Measurements from ENCODE around the gene SMAD2.
"Not testable (repeated sequence)": the region's sequence is repeated elsewhere in the genome, so short reads cannot be mapped to it uniquely, and the experiment has no call there.

The SMAD2 gene

GRCh38 chr18:47930199-47930930, at the start of gene SMAD2:
SMAD2 (minus strand) TSS chr18:47930659; CDS start chr18:47896756, 33,903 bp downstream.
- peak; percentile 83 for DNase-seq

GRCh38 chr18:47979611-47980200, 49.2 kb upstream of the SMAD2 start:
- no peak for DNase-seq

- no peak for DNase-seq
Observed at GRCh38 chr18:47978603-47979002, 48.1 kb upstream of the SMAD2 start.

- no peak for DNase-seq
Observed at GRCh38 chr18:47978141-47978540, 47.7 kb upstream of the SMAD2 start.

- DNase-seq, result no peak
Observed at GRCh38 chr18:47975701-47976100, 45.2 kb upstream of the SMAD2 start.

- DNase-seq, result no peak
Observed at GRCh38 chr18:47975105-47975504, 44.6 kb upstream of the SMAD2 start.

GRCh38 chr18:47970664-47971531, 40.4 kb upstream of the SMAD2 start:
- no peak for DNase-seq

DNA sequence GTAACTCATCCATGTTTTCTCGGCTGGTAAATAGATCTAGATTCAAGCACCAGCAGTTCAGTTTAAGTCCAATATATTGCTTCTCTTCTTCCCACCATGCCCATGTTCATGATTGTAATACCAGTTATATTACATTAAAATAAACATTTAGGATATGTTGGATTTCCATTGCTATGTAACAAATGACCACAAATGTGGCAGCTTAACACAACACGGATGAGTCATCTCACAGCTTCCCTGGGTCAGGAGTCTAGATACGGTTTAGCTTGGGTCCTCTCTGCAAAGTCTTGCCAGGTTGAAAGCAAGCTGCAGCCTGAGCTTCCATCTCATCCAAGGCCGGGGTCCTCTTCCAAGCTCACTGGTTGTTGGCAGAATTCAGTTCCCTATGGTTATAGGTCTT, 39.4 kb upstream of the SMAD2 start:
- DNase-seq, result no peak

DNA sequence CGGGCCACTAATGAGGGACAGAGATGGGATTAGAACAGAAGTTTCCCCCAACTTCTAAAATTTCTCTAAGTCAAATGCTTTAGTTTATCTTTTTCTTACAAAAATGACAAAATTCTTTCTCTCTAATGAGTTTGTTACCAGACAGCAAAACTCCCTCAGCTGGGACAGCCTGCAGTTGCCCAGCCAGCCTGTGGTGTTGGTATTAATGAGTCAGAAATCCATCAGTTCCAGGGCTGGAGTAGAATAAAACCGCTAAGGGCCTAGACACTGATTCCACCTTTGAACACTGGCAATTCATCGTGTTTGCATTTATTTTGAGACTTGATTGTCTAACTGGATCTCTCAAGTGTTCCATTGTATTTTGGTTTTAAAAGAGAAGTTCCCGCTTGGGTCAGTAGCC, 38.3 kb upstream of the SMAD2 start:
- DNase-seq, result no peak

DNA sequence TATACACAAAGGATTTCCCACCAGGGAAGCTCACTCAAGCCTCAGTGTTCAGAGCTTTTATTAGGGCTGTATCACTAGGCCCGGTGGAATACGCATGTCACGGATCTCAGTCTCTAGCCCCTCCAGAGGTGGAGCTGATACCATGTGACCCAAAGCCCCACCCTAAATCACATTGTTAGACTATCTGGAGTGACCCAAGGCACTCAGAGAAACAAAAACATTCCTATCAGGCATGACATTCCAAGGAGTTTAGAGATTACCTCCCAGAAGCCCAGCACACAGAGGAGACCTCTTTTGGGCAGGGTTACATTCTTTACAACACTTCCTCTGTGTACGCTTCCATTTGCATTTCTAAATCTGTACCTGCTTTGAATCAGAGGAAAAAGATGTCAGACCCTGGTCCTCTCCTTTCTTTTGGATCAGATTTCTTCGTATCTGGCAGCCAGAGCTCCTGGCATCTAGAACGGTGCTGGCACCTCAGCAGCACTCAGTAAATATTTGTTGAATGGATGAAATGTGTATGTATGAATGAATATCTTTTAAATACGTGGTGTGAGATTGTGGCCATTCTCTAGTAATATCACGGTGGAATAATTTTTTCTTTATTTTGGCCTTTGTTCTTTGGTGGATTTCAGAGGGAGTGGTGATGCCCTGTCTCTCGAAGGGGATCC, 37.7 kb upstream of the SMAD2 start:
- DNase-seq, result no peak

DNA sequence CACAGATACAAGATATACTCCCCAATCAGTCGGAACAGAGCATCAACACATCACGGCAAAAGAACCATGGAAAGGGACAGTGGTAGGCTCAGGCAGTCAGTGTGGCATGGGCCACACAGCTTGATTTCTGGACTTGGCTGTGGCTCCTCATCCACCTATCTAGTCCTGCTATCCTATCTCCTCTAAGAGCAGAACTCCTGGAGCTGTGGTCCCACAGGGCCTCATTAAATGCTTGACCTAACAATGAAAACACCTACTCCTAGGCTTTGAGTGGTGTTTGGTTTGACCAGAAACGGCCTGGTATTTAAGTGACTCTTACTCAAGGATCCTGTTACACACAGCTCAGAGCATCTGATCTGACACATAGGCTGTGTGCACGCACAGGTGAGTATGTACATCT, 33.6 kb upstream of the SMAD2 start:
- no peak for DNase-seq

DNA sequence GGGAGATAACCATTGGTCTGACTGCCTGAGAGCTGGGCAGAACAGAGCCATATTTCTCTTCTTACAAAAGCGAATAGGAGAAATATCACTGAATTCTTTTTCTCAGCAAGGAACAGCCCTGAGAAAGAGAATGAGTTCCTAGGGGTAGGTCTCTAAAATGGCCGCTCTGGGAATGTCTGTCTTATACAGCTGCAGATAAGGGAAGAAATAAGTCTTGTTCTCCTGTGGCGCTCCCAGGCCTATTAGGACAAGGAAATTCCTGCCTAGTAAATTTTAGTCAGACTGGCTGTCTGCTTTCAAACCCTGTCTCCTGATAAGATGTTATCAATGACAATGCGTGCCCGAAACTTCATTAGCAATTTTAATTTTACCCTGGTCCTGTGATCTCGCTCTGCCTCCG, 30.5 kb upstream of the SMAD2 start:
- not testable (repeated sequence) for DNase-seq

- DNase-seq, result peak; percentile 30
Observed at GRCh38 chr18:47953471-47953931, 23.0 kb upstream of the SMAD2 start.

DNA sequence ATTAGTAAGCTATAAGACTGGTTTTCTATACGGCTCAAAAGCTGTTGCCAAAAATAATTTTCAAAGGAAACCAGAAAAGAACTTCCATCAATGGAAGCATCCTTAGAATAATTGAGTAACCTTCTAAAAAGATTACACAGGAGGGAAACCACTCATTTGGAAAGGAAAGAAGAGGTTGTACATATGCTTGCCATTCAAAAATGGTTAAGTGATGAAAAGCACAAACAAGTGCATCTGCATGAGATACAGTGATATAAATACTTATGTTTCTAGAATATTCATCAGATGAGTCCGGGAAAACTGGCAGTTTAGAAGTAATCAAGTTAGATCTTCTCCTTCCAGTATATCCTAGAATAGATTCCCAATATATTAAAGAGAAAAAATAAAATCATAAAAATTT, 20.1 kb upstream of the SMAD2 start:
- DNase-seq, result no peak

GRCh38 chr18:47949202-47949601, 18.7 kb upstream of the SMAD2 start:
- DNase-seq, result no peak

GRCh38 chr18:47946889-47947288, 16.4 kb upstream of the SMAD2 start:
- DNase-seq, result no peak

GRCh38 chr18:47944972-47945852, 14.8 kb upstream of the SMAD2 start:
- DNase-seq, result no peak

DNA sequence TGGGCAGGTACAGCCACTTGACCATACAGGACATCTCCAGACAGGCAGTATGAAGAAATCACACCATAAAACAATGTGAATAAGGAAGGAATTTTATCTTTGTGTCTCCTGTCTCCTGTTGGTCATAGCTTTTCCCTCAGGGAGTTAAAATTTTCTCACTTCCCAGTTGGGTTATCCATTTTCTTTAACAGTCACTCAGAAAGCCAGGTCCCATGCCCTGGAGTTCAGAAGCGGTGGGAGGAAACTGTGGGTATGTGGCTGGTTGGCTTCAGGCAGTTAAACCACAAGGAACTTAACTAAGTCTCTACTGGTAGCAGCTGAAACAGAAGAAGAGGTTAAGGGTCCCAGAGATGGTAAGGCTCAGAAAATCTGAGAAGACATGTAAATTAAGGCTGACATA, 6.5 kb upstream of the SMAD2 start:
- DNase-seq, result no peak

DNA sequence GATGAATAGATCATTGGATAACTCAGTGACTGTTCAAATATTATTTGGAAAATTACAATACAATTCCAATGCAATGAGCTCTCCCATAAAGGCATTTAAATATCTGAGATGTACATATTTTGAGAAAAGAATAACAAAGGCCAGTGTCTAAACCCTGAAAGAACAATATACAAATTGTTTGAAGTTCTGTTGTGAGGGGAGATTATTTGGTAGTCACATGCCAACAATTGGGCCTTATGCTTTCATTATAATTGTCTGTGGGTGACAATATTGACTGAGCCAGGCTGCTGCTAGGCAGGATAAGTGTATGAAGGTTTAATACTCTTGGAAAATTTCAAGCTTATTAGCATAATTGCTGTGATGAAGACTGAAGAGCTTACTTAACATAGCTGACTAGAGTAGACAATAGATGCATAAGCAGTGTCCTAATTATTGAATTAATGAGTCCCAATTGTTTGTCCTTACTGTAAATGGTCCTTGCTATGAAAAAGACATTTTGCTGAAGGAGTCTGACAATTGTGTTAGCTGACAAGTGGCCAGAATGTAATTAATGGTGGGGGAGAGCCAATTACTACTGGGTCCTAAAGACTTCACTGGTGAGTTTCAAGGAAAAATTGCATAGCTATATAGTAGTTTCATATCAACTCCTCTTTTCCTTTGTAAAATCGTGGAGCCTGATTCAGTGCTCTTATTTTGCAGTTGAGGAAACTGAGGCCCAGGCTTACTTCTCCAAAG, 5.0 kb upstream of the SMAD2 start:
- no peak for DNase-seq

GRCh38 chr18:47932603-47933002, 2.1 kb upstream of the SMAD2 start:
- DNase-seq, result no peak

- no peak for DNase-seq
Observed at GRCh38 chr18:47932190-47932589, 1.7 kb upstream of the SMAD2 start.

All from stimulated activated CD4-positive, alpha-beta T cell treated with anti-CD3 and anti-CD28 coated beads, Interleukin-15, amount 100 ng/mL, for 24 hours (primary cell).